ENCODE data around the gene MYO15A.

MYO15A gene

DNA sequence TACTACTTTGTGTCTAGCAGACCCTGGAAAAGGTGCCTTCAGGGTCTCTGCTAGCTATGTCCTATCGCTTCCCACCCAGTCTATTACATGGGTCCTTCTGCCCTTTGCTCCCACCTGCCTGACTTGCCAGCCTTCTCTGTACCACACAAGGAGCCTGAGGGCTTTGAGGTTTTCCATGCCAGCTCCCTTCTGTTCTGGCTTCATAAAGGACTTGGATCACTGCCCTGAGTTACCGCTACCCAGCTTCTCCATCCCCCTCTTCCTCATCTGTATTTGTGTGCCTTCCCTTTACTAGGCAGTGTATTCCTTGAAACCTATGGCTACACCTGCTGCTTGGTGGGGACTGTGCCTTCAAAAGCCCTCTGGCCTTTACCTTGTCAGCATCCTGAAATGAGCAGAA lies 97.3 kb downstream of the MYO15A start:
- TF ChIP-seq POLR2AphosphoS5 (IDR thresholded peaks at IDR 0.05; ENCODE audit: low read depth, low read length): no peak
- TF ChIP-seq FOXP2 (optimal IDR thresholded peaks at IDR 0.05; ENCODE audit: borderline replicate concordance, extremely low read depth, extremely low read length, insufficient read depth): no peak
- TF ChIP-seq TAF1 (IDR thresholded peaks at IDR 0.05; ENCODE audit: borderline replicate concordance, insufficient read depth, low read length): no peak
- TF ChIP-seq SIN3A (IDR thresholded peaks at IDR 0.05; ENCODE audit: borderline replicate concordance, insufficient read depth, low read length): no peak
- TF ChIP-seq, protein P1, sequence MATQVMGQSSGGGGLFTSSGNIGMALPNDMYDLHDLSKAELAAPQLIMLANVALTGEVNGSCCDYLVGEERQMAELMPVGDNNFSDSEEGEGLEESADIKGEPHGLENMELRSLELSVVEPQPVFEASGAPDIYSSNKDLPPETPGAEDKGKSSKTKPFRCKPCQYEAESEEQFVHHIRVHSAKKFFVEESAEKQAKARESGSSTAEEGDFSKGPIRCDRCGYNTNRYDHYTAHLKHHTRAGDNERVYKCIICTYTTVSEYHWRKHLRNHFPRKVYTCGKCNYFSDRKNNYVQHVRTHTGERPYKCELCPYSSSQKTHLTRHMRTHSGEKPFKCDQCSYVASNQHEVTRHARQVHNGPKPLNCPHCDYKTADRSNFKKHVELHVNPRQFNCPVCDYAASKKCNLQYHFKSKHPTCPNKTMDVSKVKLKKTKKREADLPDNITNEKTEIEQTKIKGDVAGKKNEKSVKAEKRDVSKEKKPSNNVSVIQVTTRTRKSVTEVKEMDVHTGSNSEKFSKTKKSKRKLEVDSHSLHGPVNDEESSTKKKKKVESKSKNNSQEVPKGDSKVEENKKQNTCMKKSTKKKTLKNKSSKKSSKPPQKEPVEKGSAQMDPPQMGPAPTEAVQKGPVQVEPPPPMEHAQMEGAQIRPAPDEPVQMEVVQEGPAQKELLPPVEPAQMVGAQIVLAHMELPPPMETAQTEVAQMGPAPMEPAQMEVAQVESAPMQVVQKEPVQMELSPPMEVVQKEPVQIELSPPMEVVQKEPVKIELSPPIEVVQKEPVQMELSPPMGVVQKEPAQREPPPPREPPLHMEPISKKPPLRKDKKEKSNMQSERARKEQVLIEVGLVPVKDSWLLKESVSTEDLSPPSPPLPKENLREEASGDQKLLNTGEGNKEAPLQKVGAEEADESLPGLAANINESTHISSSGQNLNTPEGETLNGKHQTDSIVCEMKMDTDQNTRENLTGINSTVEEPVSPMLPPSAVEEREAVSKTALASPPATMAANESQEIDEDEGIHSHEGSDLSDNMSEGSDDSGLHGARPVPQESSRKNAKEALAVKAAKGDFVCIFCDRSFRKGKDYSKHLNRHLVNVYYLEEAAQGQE (IDR thresholded peaks at IDR 0.05; ENCODE audit: insufficient read depth in 1 of 2, low read depth in 2 of 2, low read length in 2 of 2): no peak

DNA sequence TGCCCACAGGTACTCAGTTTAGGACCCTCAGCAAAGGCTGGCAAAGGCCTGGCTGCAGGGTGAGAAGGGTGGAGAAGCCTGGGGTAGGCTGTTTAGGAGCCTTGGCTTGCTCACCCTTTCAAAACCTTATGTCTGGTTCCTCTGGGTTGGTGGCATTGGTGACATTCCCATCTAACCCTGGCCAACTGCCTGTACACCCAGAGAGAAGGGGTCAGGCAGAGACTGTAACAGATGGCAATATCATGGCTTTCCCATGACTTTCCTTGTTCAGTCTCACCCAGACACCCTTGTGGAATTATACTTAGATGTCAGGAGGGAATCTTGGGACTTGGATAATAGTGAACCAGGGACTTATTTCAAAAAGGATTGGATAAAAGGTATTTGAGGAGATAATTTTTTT lies 98.4 kb downstream of the MYO15A start:
- TF ChIP-seq, protein P1 (IDR thresholded peaks at IDR 0.05; ENCODE audit: insufficient read depth in 1 of 2, low read depth in 2 of 2, low read length in 2 of 2): no peak
- TF ChIP-seq POLR2AphosphoS5 (IDR thresholded peaks at IDR 0.05; ENCODE audit: low read depth, low read length) (no peak), SIN3A (IDR thresholded peaks at IDR 0.05; ENCODE audit: borderline replicate concordance, insufficient read depth, low read length) (no peak), TAF1 (IDR thresholded peaks at IDR 0.05; ENCODE audit: borderline replicate concordance, insufficient read depth, low read length) (no peak), FOXP2 (optimal IDR thresholded peaks at IDR 0.05; ENCODE audit: borderline replicate concordance, extremely low read depth, extremely low read length, insufficient read depth) (no peak)

DNA sequence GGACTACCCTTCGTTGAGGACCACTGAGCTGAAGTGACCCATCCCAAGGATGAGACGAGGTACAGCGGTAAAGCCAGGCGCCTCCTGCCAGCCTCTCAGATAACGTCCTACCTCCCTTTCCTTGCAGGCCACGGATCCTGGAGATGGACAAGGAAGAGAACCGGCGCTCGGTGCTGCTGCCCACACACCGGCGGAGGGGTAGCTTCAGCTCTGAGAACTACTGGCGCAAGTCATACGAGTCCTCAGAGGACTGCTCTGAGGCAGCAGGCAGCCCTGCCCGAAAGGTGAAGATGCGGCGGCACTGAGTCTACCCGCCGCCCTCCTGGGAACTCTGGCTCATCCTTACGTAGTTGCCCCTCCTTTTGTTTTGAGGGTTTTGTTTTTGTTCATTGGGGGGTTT lies 99.5 kb downstream of the MYO15A start:
- TF ChIP-seq POLR2AphosphoS5 (IDR thresholded peaks at IDR 0.05; ENCODE audit: low read depth, low read length) (no peak), TAF1 (IDR thresholded peaks at IDR 0.05; ENCODE audit: borderline replicate concordance, insufficient read depth, low read length) (no peak), FOXP2 (optimal IDR thresholded peaks at IDR 0.05; ENCODE audit: borderline replicate concordance, extremely low read depth, extremely low read length, insufficient read depth) (no peak), SIN3A (IDR thresholded peaks at IDR 0.05; ENCODE audit: borderline replicate concordance, insufficient read depth, low read length) (no peak)
- TF ChIP-seq, protein P1 (IDR thresholded peaks at IDR 0.05; ENCODE audit: insufficient read depth in 1 of 2, low read depth in 2 of 2, low read length in 2 of 2): no peak

DNA sequence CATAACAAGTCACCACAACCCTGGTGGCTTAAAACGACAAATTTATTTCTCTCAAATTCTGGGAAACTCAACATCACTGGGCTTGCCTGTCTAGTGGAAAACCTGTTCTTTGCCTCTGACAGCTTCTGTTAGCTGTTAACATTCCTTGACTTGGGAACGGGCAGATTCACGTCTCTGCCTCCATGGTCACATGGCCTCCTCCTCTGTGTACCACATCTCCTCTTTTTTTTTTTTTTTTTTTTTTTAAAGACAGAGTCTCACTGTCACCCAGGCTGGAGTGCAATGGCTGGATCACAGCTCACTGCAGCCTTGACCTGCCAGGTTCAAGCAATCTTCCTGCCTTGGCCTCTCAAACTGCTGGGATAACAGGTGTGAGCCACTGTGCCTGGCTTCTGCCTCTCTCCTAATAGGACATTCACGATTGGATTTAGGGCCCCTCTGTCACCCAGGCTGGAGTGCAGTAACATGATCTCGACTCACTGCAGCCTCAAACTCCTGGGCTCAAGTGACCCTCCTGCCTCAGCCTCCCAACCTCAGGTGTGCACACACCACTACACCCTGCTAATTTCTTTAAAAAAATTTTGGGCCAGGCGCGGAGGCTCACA lies 105.2 kb downstream of the MYO15A start:
- TF ChIP-seq, protein P1 (IDR thresholded peaks at IDR 0.05; ENCODE audit: insufficient read depth in 1 of 2, low read depth in 2 of 2, low read length in 2 of 2): no peak
- no peak for TF ChIP-seq TAF1 (IDR thresholded peaks at IDR 0.05; ENCODE audit: borderline replicate concordance, insufficient read depth, low read length)
- TF ChIP-seq SIN3A (IDR thresholded peaks at IDR 0.05; ENCODE audit: borderline replicate concordance, insufficient read depth, low read length): no peak
- no peak for TF ChIP-seq POLR2AphosphoS5 (IDR thresholded peaks at IDR 0.05; ENCODE audit: low read depth, low read length)
- no peak for TF ChIP-seq FOXP2 (optimal IDR thresholded peaks at IDR 0.05; ENCODE audit: borderline replicate concordance, extremely low read depth, extremely low read length, insufficient read depth)

Measured in PFSK-1 (cell line).